Dendritic cell treated with granulocyte-macrophage colony-stimulating factor and Interleukin-4, amounts not matched to agents 40 ng/mL and 50 ng/mL, for 4 days (primary cell): ENCODE measurements around the gene MALT1.

Source experiments
- H3K27ac Mint-ChIP-seq: one replicate; pipeline ENCODE4 v1.8.0; 2022; ENCODE audit warnings: mild to moderate bottlenecking, mixed read lengths
- H3K27me3 Mint-ChIP-seq: one replicate; pipeline ENCODE4 v1.8.0; 2022; ENCODE audit warnings: mild to moderate bottlenecking, mixed read lengths
- H3K36me3 Mint-ChIP-seq: one replicate; pipeline ENCODE4 v1.8.0; 2022; ENCODE audit warnings: low read depth, mixed read lengths
- H3K4me1 Mint-ChIP-seq: one replicate; pipeline ENCODE4 v1.8.0; 2022; ENCODE audit warnings: low read depth, mixed read lengths
- H3K4me3 Mint-ChIP-seq: one replicate; pipeline ENCODE4 v1.8.0; 2022; ENCODE audit warnings: mild to moderate bottlenecking, moderate library complexity, mixed read lengths
- H3K9me3 Mint-ChIP-seq: one replicate; pipeline ENCODE4 v1.8.0; 2022; ENCODE audit warnings: mixed read lengths
- intact Hi-C: fragments of 100-400 bp; cut with micrococcal nuclease; formaldehyde crosslinking; loops from one replicate; pipeline ENCODE4 v1.15.0; 2022

Gene MALT1

DNA sequence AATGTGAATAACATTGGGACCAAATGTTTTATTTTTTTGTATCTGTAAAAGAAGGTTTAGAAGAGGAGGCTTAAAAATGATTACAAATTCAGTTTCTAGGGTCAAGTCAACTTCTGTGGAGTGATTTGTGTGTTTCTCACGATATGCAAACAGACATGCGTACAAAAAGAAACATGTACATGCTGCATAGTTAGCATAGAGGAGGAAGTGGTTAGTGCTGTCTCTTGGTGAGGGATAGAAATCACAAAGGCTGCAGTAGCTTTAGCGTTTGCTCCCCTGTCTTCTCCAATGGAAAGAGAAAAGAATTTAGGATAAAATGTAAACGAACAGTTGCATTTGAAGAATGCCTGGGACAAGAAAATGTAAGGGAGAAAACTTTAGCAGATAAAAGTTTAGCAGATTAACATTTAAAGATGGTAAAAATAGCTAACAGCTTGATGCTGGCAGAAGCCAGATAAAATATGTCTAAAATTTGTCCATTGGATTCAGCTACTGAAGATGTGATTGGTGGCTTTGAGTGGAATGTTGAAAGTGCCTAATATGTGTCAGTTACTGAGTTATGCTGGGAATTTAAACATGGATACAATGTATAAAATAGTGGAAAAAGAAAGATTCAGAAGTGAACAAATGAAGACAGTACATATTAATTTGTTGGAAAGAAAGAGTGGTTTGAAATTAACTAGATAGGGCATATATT lies 44.9 kb downstream of the MALT1 start:
- Mint-ChIP-seq H3K4me3 (no peak overlapping the region), H3K36me3 (peaks cover 56% of the 10 kb centered on the region), H3K27ac (no peak overlapping the region), H3K27me3 (no peaks in the 10 kb centered on the region), H3K4me1 (peaks cover 14% of the 10 kb centered on the region), H3K9me3 (no peaks in the 10 kb centered on the region)
- intact Hi-C loops: no loop called here

DNA sequence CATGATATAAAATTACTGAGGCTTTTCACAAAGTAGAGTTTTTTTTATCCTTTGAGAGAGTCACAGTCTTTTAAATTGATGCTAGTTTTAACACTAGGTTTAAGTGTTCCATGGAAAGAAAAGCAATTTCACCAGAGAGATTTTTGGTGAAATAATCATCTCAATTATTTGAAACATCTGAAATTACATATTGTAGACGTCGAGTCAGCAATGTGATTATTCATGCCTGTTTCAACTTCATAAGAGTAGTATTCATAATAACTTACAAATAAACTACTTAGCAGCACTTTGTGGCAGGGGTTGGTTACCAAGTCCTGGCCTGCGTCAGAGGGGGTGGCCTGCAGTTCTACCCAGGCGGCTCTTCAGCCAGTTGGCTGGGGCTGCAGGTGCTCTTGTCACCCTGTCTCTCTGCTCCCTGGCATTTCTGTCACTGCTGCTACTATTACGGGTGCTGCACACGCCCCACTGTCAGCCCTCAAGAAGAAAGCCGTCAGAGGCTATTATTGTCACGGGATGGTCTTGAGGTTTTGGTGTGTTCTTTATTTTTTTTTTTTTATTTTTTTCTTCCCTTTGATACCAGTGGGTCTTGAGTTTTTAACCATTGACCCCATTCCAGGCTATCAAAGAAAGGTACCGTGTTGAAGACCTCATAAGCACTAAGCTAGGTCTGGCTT lies 50.4 kb downstream of the MALT1 start:
- Mint-ChIP-seq H3K36me3 (peaks cover 83% of the 10 kb centered on the region), H3K4me1 (no peaks in the 10 kb centered on the region), H3K27me3 (no peaks in the 10 kb centered on the region), H3K27ac (no peak overlapping the region), H3K9me3 (no peaks in the 10 kb centered on the region), H3K4me3 (no peak overlapping the region)
- intact Hi-C loops: no loop called here

DNA sequence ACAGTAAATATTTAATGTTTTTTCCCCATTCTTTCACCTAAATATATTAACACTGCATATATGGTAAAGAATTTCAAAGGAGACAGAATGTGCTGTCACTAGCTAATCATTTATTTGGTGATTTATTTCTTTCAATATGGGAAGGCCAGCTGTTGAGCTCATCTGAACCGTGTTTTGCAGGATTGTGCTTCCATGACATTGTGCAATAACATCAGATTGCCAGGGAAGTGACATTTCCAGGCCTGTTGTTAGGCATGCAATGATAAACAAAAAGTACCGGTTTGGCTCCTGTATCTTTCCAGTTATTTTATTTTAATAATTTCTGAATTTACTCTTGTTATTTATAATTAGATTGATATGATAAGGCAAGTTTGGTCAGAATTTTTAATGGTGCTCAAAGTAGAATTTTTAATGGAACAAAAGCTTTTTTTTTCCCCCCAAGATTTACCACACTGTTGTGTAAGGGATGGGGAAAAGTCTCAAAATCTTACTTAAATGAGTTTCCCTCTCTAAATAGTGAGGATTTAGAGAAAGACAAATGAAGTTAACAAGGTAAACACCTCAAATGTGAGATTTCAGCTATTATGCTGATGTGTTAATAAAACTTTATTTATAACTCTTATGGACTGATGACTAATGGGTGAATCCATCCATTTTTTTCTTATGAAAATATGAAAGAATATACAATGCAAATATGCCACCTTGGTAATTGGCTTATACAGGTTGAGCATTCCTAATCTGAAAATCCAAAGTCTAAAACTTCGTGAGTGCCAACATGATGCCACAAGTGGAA lies 52.7 kb downstream of the MALT1 start:
- Mint-ChIP-seq H3K4me1 (no peaks in the 10 kb centered on the region), H3K4me3 (no peak overlapping the region), H3K36me3 (peaks cover 82% of the 10 kb centered on the region), H3K9me3 (no peaks in the 10 kb centered on the region), H3K27ac (no peak overlapping the region), H3K27me3 (no peaks in the 10 kb centered on the region)
- intact Hi-C loops: no loop called here

DNA sequence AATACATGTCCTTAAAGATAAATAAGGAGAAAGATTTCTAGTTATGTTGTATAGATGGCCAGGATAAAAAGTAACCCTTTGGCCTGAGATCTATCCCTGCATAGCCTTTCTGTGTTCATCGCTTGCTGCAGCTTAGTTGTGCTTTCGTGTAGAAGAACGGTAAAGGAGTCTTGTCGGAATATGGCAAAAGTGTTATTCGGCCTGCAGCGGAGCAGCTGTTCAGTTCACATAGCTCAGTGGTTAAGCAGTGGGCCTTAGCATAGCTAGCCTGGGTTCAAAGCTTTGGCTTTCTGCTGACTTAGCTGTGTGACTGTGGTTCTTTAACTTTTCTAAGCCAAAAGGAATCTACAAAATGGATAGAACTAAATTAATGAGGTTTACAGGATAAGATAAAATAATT lies 55.4 kb downstream of the MALT1 start:
- H3K36me3 Mint-ChIP-seq: peaks cover 82% of the 10 kb centered on the region
- no peaks in the 10 kb centered on the region for H3K9me3 Mint-ChIP-seq
- H3K27ac Mint-ChIP-seq: no peak overlapping the region
- peaks cover 13% of the 10 kb centered on the region for H3K4me1 Mint-ChIP-seq
- intact Hi-C loops: no loop called here
- H3K27me3 Mint-ChIP-seq: no peaks in the 10 kb centered on the region
- no peak overlapping the region for H3K4me3 Mint-ChIP-seq

DNA sequence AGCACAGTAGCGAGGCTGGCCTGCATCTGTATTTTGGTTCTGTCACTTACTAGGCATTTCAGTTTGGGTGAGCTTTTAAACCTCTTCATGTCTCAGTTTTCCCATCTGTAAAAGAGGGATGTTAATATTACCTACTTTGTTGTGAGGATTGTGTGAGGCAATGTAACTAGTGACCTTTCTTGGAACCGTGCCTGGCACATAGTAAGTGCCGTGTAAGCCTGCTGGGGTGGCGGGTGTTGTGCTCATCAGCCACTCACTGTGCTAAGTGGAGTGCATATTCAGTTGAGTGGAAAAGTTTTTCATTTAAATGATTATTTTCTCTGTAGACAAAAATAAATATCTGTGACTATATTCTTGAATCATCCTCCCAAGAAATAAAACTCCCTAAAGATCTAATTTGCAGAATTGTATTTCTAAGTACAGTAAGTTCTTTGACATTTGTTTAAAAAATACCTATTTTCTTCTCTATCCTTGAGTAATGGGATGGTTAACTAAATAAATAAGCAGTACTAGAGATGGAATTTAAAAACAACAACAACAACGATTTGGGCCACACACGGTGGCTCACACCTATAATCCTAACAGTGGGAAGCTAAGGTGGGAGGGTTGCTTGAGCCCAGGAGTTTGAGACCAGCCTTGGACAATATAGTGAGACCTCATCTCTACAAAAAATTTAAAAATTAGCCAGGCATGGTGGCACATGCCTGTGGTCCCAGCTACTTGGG lies 56.7 kb downstream of the MALT1 start:
- Mint-ChIP-seq H3K4me1 (peaks cover 13% of the 10 kb centered on the region), H3K9me3 (no peaks in the 10 kb centered on the region), H3K4me3 (no peak overlapping the region), H3K27me3 (no peaks in the 10 kb centered on the region), H3K27ac (no peak overlapping the region), H3K36me3 (peaks cover 72% of the 10 kb centered on the region)
- intact Hi-C loops: no loop called here

DNA sequence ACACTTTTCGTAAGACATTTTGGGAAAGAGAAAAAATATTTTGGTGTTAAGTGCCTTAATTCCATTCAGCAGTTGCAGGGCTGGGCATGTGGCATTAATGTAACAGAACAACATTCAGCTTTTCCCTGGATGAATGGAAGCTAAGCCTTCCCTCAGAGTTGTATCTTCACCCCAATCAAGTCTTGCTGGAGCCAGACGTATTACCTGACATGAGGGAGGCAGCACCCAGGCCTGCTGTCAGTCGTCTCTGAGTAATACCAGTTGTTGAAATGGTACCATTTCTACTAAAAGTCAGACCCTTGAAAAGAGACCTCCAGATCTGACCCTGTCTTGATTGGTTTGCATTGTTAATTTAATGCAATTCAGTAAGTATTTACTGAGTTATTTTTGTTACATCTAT lies 57.5 kb downstream of the MALT1 start:
- intact Hi-C loops: no loop called here
- Mint-ChIP-seq H3K36me3 (peaks cover 72% of the 10 kb centered on the region), H3K27me3 (no peaks in the 10 kb centered on the region), H3K4me1 (peaks cover 13% of the 10 kb centered on the region), H3K9me3 (no peaks in the 10 kb centered on the region), H3K27ac (no peak overlapping the region), H3K4me3 (no peak overlapping the region)

DNA sequence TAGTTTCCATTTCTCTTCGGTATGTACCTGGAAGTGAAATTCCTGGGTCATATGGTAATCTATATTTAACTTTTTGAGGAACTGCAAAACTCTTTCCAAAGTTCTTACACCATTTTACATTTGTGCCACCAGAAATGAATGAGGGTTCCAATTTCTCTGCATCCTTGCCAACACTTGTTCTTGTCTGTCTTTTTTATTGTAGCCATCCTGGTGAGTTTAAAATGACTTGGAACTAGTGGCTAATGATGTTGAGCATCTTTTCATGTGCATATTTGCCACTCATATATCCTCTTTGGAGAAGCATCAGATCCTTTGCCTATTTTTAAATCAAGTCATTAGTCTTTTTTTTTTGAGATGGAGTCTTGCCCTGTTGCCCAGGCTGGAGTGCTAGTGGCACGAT lies 59.4 kb downstream of the MALT1 start:
- Mint-ChIP-seq H3K9me3 (no peaks in the 10 kb centered on the region), H3K36me3 (peaks cover 80% of the 10 kb centered on the region), H3K27me3 (no peaks in the 10 kb centered on the region), H3K27ac (no peak overlapping the region), H3K4me3 (no peak overlapping the region), H3K4me1 (peaks cover 13% of the 10 kb centered on the region)
- intact Hi-C loops: no loop called here

DNA sequence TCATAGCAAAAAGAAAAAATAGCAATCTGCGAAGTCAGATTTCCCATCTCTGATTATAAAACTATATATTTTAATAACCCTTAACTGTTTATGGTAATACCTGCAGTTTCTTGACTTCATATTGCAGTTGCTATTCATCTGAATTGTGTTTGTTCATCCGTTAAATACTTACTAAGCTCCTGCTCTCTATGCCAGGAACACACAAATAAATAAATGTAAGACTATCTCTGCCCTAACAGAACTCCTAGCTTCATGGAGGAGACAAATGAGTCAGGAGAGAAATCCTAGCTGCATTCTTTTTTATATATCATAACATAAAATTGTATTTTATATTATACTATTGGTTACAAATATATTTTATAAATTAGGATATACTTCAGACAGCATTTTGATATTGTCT lies 61.2 kb downstream of the MALT1 start:
- Mint-ChIP-seq H3K9me3 (no peaks in the 10 kb centered on the region), H3K27ac (no peak overlapping the region), H3K36me3 (peaks cover 82% of the 10 kb centered on the region), H3K4me1 (peaks cover 13% of the 10 kb centered on the region), H3K4me3 (no peak overlapping the region), H3K27me3 (no peaks in the 10 kb centered on the region)
- intact Hi-C loops: no loop called here

DNA sequence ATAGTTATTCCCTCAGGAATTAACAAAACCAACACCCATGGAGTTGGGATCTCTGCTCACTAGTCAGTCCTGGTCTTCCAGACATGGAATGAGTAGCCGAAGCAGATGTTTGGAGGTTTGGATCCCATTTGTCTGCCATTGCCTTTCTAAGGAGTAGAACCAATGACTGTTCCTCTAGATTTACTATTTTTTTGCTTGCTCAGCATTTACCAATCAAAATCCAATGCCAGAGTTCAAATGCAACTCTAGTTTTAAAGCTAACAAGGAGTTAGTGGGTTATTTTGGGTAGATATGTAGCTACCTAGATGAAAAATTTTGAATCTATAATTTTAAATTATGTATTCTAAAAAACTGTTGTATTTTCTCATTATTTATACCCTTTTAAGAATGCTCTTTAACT lies 62.6 kb downstream of the MALT1 start:
- intact Hi-C loops: no loop called here
- Mint-ChIP-seq H3K9me3 (no peaks in the 10 kb centered on the region), H3K36me3 (peaks cover 83% of the 10 kb centered on the region), H3K4me1 (peaks cover 13% of the 10 kb centered on the region), H3K4me3 (no peak overlapping the region), H3K27me3 (no peaks in the 10 kb centered on the region), H3K27ac (no peak overlapping the region)

DNA sequence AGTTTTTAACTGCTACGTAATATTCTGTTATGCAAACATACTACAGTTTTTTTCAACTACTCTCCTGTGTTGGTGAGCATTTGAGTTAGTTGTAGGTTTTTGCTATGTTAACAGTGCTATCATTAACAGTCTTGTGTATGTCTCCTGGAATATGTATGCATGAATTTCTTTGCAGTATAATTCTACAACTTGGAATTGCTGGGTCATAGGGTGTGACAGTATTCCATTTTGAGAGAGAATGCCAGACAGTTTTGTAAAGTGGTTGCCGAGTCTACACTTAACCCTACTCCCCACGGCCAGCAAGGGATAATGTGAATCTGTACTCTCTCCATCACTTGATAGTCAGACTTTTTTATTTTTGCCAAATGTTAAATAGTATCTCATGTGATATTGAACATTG lies 67.1 kb downstream of the MALT1 start:
- no peaks in the 10 kb centered on the region for H3K27me3 Mint-ChIP-seq
- H3K36me3 Mint-ChIP-seq: peaks cover 74% of the 10 kb centered on the region
- H3K9me3 Mint-ChIP-seq: no peaks in the 10 kb centered on the region
- no peaks in the 10 kb centered on the region for H3K4me1 Mint-ChIP-seq
- no peak overlapping the region for H3K27ac Mint-ChIP-seq
- H3K4me3 Mint-ChIP-seq: no peak overlapping the region
- intact Hi-C loops: no loop called here

DNA sequence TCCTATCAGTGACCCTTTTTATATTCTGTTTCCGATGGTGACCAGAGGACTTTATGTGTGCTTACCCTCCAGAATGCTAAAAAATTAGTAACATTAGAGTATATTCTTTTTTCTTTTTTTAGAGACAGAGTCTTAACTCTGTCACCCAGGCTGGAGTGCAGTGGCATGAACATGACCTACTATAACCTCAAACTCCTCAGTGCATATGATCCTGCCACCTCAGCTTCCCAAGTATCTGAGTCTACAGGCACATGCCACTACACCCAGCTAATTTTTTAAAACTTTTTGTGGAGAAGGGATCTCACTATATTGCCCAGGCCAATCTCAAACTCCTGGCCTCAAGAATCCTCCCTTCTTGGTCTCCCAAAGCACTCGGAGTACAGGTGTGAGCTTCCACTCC lies 74.6 kb downstream of the MALT1 start:
- Mint-ChIP-seq H3K9me3 (no peaks in the 10 kb centered on the region), H3K27ac (no peak overlapping the region), H3K27me3 (no peaks in the 10 kb centered on the region)

DNA sequence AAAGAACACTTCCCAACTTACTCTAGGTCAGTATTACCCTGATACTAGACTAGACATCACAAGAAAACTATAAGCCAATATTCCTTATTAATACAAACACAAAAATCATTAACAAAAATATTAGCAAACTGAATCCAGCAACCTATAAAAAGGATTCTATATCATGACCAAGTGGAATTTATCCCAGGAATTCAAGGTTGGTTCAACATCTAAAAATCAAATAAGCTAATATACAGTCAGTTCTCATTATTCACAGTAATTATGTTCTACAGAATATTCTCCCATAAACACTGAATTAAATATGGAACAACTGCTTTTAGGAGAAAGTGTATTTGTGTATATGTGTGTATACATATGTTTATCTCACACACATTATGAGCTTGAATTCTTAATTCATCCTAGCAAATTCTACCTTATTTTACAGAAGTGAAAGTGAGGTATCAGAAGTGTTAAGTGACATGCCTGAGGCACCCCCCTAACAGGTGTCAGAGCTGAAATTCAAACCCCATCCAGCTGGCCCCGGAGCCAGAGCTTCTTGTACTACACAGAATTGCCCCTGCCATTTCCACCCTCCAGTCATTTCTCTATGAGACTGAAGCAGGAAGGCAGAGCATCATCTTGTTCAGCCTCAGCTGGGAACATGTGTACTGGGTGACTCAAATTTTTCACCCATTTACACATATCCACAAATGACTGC lies 77.8 kb downstream of the MALT1 start:
- no peaks in the 10 kb centered on the region for H3K9me3 Mint-ChIP-seq
- H3K27ac Mint-ChIP-seq: no peak overlapping the region
- no peak overlapping the region for H3K4me3 Mint-ChIP-seq
- no peaks in the 10 kb centered on the region for H3K27me3 Mint-ChIP-seq
- intact Hi-C loops: no loop called here
- H3K4me1 Mint-ChIP-seq: no peaks in the 10 kb centered on the region
- peaks cover 77% of the 10 kb centered on the region for H3K36me3 Mint-ChIP-seq

More for the DNA sequence above, 74.6 kb downstream of the MALT1 start:
- H3K4me3 Mint-ChIP-seq: no peak overlapping the region
- intact Hi-C loops: no loop called here
- H3K36me3 Mint-ChIP-seq: peaks cover 75% of the 10 kb centered on the region
- H3K4me1 Mint-ChIP-seq: no peaks in the 10 kb centered on the region

DNA sequence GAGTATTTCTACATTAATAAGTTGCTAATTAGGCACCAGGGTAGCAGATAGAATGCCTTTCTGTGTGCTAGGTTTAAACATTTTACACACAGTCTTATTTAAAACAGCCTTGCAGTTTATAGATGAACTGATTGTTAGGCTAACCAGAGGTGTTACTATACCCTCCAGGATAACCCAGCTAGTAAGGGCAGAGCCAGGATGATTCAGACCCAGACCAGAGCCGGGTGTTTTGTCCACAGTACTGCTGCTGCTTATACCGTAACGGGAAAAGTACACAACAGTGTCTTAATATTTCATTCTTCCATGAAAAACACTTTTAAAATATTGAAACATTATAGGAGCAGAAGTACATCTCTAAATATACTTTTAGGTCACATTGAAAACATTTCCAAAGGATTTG lies 82.7 kb downstream of the MALT1 start:
- no peak overlapping the region for H3K27ac Mint-ChIP-seq
- intact Hi-C loops: no loop called here
- no peaks in the 10 kb centered on the region for H3K9me3 Mint-ChIP-seq
- H3K36me3 Mint-ChIP-seq: peaks cover 30% of the 10 kb centered on the region
- H3K27me3 Mint-ChIP-seq: peaks cover 7% of the 10 kb centered on the region
- no peak overlapping the region for H3K4me3 Mint-ChIP-seq
- peaks cover 10% of the 10 kb centered on the region for H3K4me1 Mint-ChIP-seq
